GM21528 (cell line): ENCODE data around the gene DENND1B.
A peak's percentile ranks its signal among the peaks of the same experiment; 100 is the strongest.
"Not testable (repeated sequence)": the region's sequence is repeated elsewhere in the genome, so short reads cannot be mapped to it uniquely, and the experiment has no call there.

Source experiments
- ATAC-seq: cut with Tn5 transposase; IDR thresholded peaks from one replicate; pipeline ENCODE4 v1.9.1; 2021; ENCODE audit warnings: mild to moderate bottlenecking, moderate library complexity; ENCODE audit not compliant: unreplicated experiment, low FRiP score

The DENND1B gene

DNA sequence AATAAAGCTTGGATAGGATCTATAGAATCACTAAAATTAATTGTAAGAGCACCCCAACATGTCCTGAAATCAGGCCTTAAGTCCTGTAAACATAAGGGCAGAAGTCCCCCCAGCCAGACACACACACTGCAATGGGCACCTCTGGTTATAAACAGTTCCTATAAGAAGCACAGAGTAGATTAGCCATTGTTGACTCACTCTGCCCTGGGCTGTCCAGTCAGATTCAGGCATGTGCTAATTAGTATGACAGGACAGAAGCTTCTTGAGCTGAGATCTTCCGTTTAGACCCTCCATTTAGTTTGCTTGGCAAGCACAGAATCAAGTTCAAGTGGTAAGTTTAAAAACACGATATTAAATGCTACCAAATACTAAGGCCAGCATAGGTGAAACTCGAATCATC, 11.8 kb upstream of the DENND1B start:
- no peak for ATAC-seq

DNA sequence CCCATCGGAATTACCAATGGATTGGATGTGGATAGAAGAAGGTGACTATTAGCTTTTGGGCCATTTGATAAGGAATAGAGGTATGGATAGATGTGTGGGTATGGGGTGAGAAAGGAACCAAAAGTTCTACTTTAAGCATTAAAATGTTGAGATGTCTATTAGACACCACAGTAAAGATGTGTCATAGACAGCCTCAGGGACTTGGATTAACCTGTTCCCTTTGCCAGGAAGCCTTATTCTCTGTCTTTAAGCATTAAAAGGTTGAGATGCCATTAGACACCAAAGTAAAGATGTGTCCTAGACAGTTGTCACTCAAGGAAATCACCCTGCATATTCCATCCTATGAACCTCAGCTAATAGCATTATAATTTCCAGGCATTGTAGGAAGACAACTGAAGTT, 11.0 kb upstream of the DENND1B start:
- ATAC-seq: no peak

DNA sequence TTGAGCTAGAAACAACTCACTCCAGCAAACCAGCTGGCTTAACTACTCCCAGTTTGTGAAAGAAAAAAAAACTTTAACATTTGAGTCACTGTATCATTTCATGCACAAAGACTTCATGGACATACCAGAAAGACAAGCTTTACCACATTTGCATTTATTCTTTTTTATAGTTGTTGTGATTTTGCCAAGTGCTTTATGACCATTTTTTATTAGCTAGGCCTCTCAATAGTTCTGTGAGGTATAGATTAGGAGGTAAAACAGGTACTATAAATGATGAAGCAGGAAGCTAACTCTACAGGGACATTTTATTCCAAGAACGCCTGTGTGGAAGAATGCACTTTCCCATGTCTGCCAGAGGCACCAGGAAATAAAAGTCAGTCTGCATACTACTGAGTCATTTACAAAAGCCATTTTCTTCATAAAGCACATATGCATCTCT, 8.2 kb upstream of the DENND1B start:
- ATAC-seq: no peak

DNA sequence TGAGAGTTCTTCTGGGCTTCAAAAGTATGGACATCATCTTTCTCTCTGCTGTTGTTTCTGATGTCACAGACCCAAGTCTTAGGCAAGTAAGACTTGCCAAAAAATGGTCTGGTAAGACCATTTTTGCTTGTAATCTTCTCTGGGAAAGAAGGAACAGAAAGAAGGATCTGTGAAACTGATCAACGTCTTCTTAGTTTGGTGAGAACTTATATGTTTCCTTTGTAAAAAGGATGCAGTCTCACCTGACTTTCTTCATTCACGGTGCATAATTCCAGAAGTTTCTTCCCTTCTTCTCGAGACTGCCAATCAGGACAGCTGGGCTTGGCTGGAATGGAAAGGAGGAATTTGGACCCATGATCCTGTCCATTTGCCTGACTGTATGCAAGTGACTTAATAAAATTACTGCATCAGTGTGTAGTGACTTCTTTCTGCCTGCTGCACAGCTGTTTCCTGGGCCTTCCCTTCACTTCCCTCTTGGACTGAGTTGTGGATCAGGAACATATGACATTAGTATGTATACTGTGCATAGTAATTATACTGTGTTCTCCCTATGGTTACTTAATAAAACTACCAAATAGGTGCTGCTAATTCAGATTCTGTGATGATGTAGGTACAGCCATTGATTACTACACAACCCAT, 7.6 kb upstream of the DENND1B start:
- no peak for ATAC-seq

DNA sequence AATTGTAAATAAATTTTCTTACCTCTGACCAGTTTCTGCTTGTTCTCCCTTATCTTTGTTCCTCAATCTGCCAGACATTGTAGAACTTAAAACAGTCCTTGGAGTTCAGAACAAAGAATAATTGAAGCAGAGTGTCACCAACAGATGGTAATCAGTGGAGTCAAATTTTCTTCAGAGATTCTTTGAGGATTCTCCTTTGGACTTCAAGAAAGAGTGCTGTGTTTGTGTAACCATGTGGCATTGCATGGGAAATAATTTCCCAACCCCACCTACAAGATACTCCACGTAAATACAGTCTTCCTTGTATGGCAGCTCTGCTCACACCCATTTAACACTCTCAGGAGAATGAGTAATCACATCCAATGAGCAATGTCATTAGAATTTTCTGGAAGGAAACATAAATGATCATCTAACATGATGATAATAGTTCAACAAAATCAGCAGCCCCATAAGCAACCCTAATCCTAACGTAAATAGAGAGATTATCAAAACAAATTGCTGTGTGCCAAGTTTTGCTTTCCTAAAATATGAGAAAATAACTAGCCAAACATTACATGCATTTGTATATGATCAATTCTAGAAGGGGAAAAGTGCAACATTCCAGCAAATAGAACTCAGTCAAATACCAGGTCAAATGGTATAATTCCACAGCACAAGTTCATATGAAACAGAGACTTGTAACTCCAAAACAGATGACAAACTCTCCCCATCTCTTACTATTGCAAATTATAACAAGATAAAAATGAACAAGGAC, 6.9 kb upstream of the DENND1B start:
- no peak for ATAC-seq

DNA sequence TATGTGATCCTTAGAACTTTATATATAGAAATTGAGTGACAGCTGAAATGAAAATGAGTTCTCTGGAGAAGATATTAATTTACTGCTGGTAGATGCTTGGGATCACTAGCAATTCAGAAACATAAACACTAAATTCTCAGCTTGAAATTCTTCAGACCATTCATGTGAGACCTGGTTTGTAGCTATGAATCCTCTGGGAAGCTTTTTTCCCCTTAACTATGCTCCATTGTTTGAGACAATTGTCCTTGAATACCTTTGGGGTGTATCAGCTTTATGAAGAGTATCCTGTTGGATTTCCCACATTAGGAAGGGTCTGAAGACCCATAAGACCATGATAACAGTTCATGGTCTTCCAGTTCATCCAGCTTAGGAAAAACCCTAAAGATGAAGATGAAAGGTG, 4.6 kb upstream of the DENND1B start:
- no peak for ATAC-seq

DNA sequence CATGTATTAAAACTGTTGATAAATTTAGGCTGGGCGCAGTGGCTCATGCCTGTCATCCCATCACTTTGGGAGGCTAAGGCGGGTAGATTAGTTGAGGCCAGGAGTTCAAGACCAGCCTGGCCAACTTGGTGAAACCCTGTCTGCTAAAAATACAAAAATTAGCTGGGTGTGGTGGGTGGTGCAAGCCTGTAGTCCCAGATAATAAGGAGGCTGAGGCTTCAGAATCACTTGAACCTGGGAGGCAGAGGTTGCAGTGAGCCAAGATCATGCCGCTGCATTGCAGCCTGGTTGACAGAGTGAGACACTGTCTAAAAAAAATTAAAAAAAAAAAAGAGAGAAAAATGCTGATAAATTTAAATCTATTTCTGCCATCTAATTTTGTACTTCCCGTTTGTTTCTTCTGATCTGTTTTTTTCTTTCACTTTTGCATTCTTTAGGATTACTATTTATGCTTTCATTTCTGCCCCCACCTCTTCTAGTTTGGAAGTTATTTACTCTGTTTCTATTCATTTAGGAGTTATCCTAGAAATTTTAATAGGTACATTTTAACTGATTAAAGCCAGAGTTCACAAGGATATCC, 3.2 kb upstream of the DENND1B start:
- ATAC-seq: no peak

DNA sequence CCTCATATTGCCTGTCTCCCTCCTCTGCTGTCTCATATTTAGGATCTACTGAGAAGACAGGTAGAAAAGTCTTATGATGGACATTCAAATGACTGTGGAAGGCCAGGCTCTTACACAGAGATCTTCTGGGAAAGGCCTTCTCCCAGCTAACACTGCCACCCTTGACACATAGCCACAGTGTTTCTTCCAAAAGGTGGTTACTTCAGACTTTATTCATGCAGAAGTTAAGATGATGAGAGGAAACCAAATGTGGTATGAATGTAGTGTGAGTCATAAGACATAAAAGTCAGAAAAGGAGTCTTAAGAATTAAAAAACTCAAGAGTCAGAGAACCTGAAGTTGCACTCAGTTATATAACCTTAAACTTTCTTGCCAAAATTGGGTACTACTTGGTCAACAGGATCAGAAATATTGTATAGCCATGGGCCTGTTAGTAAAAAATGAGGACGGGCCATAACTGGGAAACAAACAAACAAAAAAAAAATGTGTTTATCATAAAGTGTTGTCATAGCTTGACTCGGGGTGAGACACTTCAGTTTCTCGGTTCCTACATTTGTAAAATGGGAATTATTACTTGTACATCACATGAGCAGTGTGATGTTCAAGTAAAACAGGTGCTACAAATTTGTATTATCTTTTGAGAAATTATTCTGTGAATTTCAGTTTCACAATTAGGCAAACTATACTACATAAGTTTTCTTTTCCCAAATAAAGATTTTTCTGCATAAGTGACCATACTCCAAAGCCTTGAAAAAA, 1.2 kb upstream of the DENND1B start:
- ATAC-seq: peak; percentile 35

DNA sequence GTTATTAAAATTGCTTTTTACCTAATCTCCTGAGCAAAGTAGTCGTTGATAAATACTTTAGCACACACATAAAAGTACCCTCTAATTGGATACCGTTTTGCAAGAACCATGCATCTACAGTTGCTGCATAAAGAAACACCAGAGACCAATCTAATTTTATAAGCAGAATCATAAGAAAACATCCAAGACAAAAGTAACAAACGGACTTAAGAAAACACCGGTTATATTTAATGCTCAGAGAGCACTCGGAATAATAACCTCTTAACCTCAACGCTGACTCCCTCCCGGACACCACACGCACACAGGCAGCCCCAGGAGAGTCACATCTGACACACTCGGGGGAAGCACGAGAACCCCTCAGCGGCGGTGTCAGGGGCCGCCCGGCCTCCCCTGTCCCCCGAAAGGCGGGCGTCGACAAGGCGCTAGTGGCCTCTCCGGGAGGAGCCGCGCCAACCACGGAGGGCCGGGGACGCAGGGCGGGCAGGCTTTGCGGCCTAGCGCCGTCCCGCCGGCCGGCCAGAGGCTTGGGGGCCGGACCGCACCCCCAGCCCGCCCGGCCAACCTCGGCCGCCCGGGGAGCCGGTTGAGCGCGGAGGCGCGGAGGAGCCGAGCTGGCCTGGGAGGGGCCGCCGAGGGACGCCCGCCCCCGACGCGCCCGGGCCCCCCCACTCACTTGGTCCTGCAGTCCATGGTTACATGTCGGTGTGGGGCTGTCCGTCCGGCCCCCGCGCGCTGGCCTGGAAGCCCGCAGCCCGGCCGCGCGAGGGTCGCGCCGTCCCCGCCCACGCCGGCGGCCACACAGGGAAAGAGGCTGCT, 606 bp downstream of the DENND1B start:
- peak; percentile 36 for ATAC-seq

DNA sequence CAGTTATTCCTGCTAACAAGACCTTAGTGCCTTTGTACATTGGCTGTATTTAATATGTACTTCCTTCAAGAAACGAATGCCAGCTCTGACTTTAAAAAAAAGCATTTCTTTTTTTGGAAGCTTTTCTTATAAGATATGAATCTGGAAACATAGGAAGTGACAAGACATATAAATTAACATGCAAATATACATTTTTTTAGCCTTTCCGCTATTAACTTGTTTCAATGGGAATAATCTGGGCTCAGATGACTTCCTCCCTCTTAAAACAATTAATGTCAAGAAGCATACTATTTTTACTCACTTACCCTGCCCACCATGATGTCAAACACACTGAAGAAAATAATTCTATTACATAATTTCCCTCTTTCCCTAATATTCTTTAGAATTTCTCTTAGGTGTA, 1.4 kb downstream of the DENND1B start:
- no peak for ATAC-seq

DNA sequence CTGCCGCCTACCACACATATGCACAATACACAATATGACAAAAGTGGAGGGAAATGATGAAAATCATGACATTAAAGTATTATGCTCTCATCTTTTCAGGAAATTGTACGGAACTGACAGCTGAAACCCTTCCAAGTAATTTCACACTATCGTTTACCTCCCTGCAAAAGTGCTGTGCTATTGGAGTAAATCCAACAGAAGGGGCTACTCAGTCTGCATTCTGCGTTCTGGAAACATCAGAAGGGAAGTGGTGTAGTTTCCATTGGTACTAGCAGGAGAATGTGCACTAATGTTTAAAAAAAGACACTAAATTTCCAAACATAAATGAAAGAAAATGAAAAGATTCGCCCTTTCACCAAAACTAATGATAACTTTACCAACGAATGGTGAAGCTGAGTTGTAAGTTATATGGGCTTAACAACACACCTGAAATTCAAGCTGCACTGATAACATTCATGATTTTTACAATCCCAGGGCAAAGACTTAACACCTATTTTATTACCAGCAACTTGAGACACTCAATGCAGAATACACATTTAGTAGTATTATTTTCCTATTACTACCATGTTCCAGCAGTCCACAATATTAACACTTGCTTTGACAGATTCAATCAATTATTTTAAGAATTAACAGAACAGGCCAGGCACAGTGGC, 3.2 kb downstream of the DENND1B start:
- no peak for ATAC-seq

DNA sequence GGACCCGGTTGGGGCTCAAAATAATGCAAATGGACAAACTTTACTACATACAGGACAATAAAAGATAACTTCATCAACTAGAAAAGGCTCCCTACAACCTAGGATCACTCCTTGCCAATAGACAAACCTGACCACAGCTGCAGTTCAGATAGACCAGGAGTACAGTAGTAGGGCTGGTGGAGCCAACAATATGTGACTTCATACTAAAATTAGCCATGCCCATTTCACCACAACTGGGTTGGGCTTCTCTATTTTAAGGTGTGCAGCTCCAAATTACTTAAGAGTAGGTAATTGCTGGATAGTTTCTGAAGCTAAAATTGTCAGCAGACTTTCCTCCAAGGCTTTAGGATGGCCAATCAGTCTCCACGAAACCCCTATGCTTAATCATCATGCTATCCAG, 3.9 kb downstream of the DENND1B start:
- no peak for ATAC-seq

DNA sequence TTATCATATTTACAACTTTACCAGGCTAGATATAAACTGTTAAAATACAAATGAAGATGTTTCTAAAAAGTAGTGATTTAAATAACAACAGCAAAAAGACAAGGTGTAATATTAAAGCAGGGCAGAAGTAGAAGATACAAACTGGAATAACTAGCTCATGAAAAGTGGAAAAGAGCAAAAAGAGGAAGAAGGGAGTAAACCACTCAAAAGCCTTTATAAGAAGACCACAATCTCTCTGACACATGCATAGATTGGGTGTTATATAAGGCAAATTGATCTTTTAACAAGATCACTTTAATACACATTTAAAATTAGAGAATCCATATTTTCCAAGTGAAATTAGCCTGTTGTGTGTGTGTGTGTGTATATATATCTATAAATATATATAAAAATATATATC, 5.0 kb downstream of the DENND1B start:
- ATAC-seq: no peak

DNA sequence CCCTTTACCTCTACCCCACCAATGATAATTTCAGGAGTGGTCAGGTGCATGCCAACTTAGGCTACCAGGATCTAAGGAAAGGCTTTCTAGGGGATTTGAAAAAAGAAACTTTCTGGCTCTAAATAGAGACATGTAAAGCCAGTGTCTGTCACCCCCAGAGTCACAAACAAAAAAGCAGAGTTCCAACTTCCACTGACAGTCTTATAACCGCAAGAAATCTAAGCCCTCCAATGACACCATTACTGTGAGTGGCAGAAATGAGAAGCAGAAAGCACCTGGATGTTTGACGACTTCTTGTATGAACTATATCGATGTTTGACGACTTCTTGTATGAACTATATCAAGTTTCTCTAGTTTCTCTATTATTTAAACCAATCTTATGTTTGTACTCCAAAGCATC, 6.0 kb downstream of the DENND1B start:
- no peak for ATAC-seq

DNA sequence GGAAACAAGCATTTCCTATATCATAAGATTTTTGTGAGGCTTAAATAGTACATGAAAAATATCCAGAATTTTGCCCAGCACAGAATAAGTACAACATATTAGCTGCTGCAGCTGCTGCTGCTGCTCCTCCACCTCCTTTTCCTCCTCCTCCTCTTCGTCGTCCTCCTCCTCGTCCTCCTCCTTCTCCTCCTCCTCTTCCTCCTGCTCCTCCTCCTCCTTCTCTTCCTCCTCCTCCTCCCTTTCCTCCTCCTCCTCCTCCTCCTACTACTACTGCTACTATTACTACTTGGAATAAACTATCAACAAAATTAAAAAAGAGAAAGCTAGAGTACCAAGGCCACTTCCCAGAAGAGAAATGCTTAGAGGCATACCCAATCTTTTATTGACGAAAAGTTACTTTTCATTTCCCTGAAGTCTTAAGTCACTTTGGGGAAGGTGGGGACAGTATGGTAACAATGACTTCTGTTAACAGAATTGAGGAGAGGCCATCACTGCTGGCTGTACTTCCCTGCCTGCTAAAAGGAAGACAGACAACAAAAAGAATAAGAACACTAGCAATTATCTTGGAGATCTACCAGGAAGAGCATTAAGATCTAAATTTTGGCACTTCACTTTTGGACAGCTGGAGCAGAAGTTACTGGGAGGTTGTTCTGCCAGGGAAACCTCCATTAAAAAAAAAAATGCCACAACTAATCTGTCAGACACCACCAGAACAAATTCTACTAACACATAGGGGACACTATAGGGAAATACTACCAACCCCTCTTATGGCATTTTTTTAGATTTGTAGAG, 7.1 kb downstream of the DENND1B start:
- no peak for ATAC-seq

DNA sequence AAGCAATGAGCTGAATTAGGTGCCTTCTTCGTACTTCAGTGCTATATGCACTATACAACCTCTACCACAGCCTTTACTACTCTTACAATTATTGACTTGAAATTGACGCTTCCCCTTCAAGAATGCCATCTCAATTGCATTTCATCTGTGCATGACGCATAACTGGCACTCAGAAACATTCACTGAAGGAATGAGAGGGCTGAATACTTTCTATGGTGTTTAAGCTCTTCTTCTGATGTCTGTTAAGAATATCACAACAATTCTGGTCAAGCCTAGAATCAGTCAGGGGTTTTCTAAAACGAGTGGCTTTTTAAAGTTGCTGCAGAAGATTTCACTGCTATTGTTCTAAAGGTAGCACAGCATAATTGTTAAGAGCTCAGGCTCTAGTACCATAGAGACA, 11.5 kb downstream of the DENND1B start:
- no peak for ATAC-seq

DNA sequence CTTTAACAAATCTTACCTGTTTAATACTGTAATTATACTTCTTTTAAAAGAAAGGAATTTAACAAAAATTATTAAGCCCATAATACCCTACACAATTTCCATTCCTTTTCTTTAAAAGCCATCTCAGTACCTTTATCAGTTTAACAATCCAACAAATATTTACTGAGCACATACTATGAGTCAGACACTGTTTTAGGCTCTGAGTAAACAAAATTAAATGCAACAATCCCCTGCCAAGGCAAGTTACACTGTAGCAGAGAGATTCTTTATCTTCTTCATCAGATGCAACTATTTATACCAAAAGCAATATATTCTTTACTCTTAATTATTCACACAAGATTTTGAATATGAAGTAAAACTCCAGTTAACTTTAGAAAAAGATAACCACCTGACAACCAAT, 12.0 kb downstream of the DENND1B start:
- ATAC-seq: no peak

DNA sequence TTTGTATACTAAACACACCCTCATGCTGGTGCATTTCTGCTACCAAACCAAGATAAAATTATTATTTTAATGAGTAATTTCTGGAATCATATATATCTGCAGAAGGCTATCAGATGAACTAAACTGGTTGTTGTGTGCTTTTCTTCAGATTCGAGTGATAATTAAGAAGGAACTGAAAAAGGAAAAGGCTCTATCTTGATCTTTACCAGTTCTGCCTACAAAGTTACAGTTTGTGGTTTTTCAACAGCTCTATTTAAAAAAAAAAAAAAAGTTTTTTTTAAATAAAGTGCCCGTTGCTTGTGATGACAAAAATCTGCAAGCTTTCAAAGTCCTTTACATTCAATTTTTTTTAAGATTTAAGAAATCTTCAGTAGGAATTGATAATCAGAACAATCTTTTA, 13.6 kb downstream of the DENND1B start:
- peak; percentile 81 for ATAC-seq

DNA sequence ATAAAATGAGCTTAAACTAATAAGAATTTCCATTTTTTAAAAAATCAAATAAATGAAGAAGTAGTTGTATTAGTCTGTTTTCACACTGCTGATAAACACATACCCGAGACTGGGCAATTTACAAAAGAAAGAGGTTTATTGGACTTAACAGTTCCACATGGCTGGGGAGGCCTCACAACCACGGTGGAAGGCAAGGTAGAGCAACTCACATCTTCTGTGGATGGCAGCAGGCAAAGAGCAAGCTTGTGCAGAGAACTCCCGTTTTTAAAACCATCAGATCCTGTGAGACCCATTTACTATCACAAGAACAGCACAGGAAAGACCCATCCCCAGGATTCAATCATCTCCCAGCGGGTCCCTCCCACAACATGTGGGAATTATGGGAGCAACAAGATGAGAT, 19.7 kb downstream of the DENND1B start:
- ATAC-seq: not testable (repeated sequence)
